Effector CD8-positive, alpha-beta T cell (primary cell): ENCODE measurements around the gene TMEM26.

Source experiments
- DNase-seq: peaks from one replicate; lab custom pipeline; 2025; lab: John Stamatoyannopoulos, UW
- total RNA-seq, 4 experiments: gene quantifications; one replicate each; lab custom pipeline; 2026; lab: John Stamatoyannopoulos, UW

TMEM26 gene
- 0 reads per million in 4 experiments for total RNA-seq

- no peak for DNase-seq
These were observed at the start of gene TMEM26 for GRCh38 chr10:61452655-61453641. Gene TMEM26 (minus strand): TSS chr10:61453381. CDS start chr10:61453081, 300 bp downstream.

GRCh38 chr10:61500460-61500859 lies 47.3 kb upstream of the TMEM26 start:
- no peak for DNase-seq

GRCh38 chr10:61492364-61492995 lies 39.3 kb upstream of the TMEM26 start:
- DNase-seq: no peak

- DNase-seq: no peak
These were observed 34.3 kb upstream of the TMEM26 start for GRCh38 chr10:61487506-61487905.

- DNase-seq: no peak
These were observed 33.7 kb upstream of the TMEM26 start for GRCh38 chr10:61486738-61487396.

GRCh38 chr10:61486251-61486650 lies 33.1 kb upstream of the TMEM26 start:
- DNase-seq: no peak

- no peak for DNase-seq
These were observed 28.4 kb upstream of the TMEM26 start for GRCh38 chr10:61481597-61481996.

GRCh38 chr10:61480208-61480607 lies 27.0 kb upstream of the TMEM26 start:
- DNase-seq: no peak

GRCh38 chr10:61478621-61479312 lies 25.6 kb upstream of the TMEM26 start:
- no peak for DNase-seq

- no peak for DNase-seq
These were observed 24.3 kb upstream of the TMEM26 start for GRCh38 chr10:61477451-61477850.

- DNase-seq: no peak
These were observed 23.3 kb upstream of the TMEM26 start for GRCh38 chr10:61476529-61476928.

- no peak for DNase-seq
These were observed 22.3 kb upstream of the TMEM26 start for GRCh38 chr10:61475449-61475873.

GRCh38 chr10:61472090-61472674 lies 19.0 kb upstream of the TMEM26 start:
- DNase-seq: no peak

GRCh38 chr10:61471491-61471890 lies 18.3 kb upstream of the TMEM26 start:
- DNase-seq: no peak

GRCh38 chr10:61470740-61471139 lies 17.6 kb upstream of the TMEM26 start:
- DNase-seq: no peak

- DNase-seq: no peak
These were observed 12.9 kb upstream of the TMEM26 start for GRCh38 chr10:61465901-61466632.

- DNase-seq: no peak
These were observed 12.0 kb upstream of the TMEM26 start for GRCh38 chr10:61465171-61465496.

GRCh38 chr10:61464461-61465170 lies 11.4 kb upstream of the TMEM26 start:
- no peak for DNase-seq

- DNase-seq: no peak
These were observed 10.1 kb upstream of the TMEM26 start for GRCh38 chr10:61463035-61463909.
